ENCODE results near the gene PKNOX2. TPM values are rescaled to one million over a fixed set of nuclear protein-coding genes. Genes with fewer than 3 reads are reported as not detected.
A peak's percentile ranks its signal among the peaks of the same experiment; 100 is the strongest.
"Not testable (repeated sequence)": the region's sequence is repeated elsewhere in the genome, so short reads cannot be mapped to it uniquely, and the experiment has no call there.

The PKNOX2 gene
- total and polyA plus RNA-seq, 10 donors, result 0.80 to 8.9 (median 3.5) TPM

GRCh38 chr11:125221461-125221860, 56.9 kb downstream of the PKNOX2 start:
- TF ChIP-seq POLR2A (IDR thresholded peaks at IDR 0.05), result no peak
- no peak for TF ChIP-seq CTCF (IDR thresholded peaks at IDR 0.05 in 8 of 11, conservative IDR thresholded peaks at IDR 0.05 in 3 of 11)
- no peak for TF ChIP-seq POLR2AphosphoS5 (IDR thresholded peaks at IDR 0.05)
- Histone ChIP-seq H3K4me1 (peaks cover 0 to 13% (median 6%) of the 10 kb centered on the region in 6 donors), H3K4me3 (no peak overlapping the region), H3K27me3 (replicated peaks in 1 of 7) (no peaks in the 10 kb centered on the region), H3K36me3 (no peaks in the 10 kb centered on the region), H3K27ac (no peak overlapping the region), H3K9me3 (no peaks in the 10 kb centered on the region)
- 78 to 85% (median 81%) methylated on average over 10 of the region's 10 CpGs for WGBS, 5 donors
- intact Hi-C loops (cut with DNase I; ENCODE audit: low total_unique reads), result no loop called here
- no peak for DNase-seq

GRCh38 chr11:125222494-125222893, 57.9 kb downstream of the PKNOX2 start:
- Histone ChIP-seq H3K9me3 (no peaks in the 10 kb centered on the region), H3K36me3 (no peaks in the 10 kb centered on the region), H3K27me3 (replicated peaks in 1 of 7) (no peaks in the 10 kb centered on the region), H3K27ac (no peak overlapping the region), H3K4me3 (no peak overlapping the region), H3K4me1 (peaks cover 0 to 11% (median 4%) of the 10 kb centered on the region in 6 donors)
- TF ChIP-seq CTCF (IDR thresholded peaks at IDR 0.05 in 8 of 11, conservative IDR thresholded peaks at IDR 0.05 in 3 of 11) (no peak), POLR2AphosphoS5 (IDR thresholded peaks at IDR 0.05) (no peak), POLR2A (IDR thresholded peaks at IDR 0.05) (no peak)
- 87 to 95% (median 88%) methylated on average over 4 of the region's 4 CpGs for WGBS, 5 donors
- intact Hi-C loops (cut with DNase I; ENCODE audit: low total_unique reads), result no loop called here
- DNase-seq, result no peak

GRCh38 chr11:125223161-125223560, 58.6 kb downstream of the PKNOX2 start:
- H3K27me3 ChIP-seq (replicated peaks in 1 of 7); H3K36me3 ChIP-seq; intact Hi-C loops (cut with DNase I; ENCODE audit: low total_unique reads); DNase-seq; H3K27ac ChIP-seq; H3K4me3 ChIP-seq; H3K9me3 ChIP-seq: not testable (repeated sequence)
- 75 to 86% (median 81%) methylated on average over 6 of the region's 6 CpGs for WGBS, 5 donors
- peaks cover 0 to 11% (median 4%) of the 10 kb centered on the region in 6 donors for H3K4me1 ChIP-seq

- Histone ChIP-seq H3K4me3 (no peak overlapping the region), H3K27ac (peak overlapping the region in 2 of 8 donors; percentile 18 to 45), H3K4me1 (peaks cover 0 to 11% (median 4%) of the 10 kb centered on the region in 6 donors), H3K27me3 (replicated peaks in 1 of 7) (no peaks in the 10 kb centered on the region), H3K36me3 (no peaks in the 10 kb centered on the region), H3K9me3 (no peaks in the 10 kb centered on the region)
- no peak for DNase-seq
- TF ChIP-seq POLR2AphosphoS5 (IDR thresholded peaks at IDR 0.05) (no peak), CTCF (IDR thresholded peaks at IDR 0.05 in 8 of 11, conservative IDR thresholded peaks at IDR 0.05 in 3 of 11) (no peak), POLR2A (IDR thresholded peaks at IDR 0.05) (no peak)
- intact Hi-C loops (cut with DNase I; ENCODE audit: low total_unique reads), result no loop called here
- 70 to 93% (median 85%) methylated on average over 9 to 11 of the region's 11 CpGs for WGBS, 5 donors
These were observed 59.4 kb downstream of the PKNOX2 start for GRCh38 chr11:125223901-125224361.
